HepG2 (cell line): ENCODE data around the gene CNGA2.

Source experiments
- CHD2 ChIP-seq: IDR thresholded peaks from 2 replicates; pipeline ENCODE4 v1.6.1; 2011; ENCODE audit warnings: low read depth, low read length, improper control_type of control experiment
- ESRRA ChIP-seq: sonication (generic); formaldehyde crosslinking; IDR thresholded peaks from 2 replicates; pipeline ENCODE4 v1.5.1; 2020; ENCODE audit warnings: mild to moderate bottlenecking, low read depth, missing genetic modification reagents
- GLMP ChIP-seq: sonication (generic); formaldehyde crosslinking; IDR thresholded peaks from 2 replicates; pipeline ENCODE4 v1.9.0; 2021; ENCODE audit warnings: missing genetic modification reagents, mild to moderate bottlenecking, borderline replicate concordance
- IRX3 ChIP-seq: sonication (generic); formaldehyde crosslinking; IDR thresholded peaks from 2 replicates; pipeline ENCODE4 v1.8.1; 2023; ENCODE audit warnings: mild to moderate bottlenecking, low read depth, missing genetic modification reagents, borderline replicate concordance
- MAFK ChIP-seq, 2 experiments: IDR thresholded peaks in 1 of 2; conservative IDR thresholded peaks in 1 of 2; 2 replicates each; pipeline ENCODE4 v1.6.1; 2011; ENCODE audit warnings: improper control_type of control experiment in 2 of 2, low read length in 2 of 2
- XRCC5 ChIP-seq: fragments of 200-400 bp; formaldehyde crosslinking; optimal IDR thresholded peaks from 2 replicates; pipeline ENCODE3; 2017; ENCODE audit warnings: mild to moderate bottlenecking, low read length
- ZFP90 ChIP-seq: sonication (generic); formaldehyde crosslinking; IDR thresholded peaks from 2 replicates; pipeline ENCODE4 v1.8.0; 2022; ENCODE audit warnings: missing genetic modification reagents, mild to moderate bottlenecking, inconsistent platforms, borderline replicate concordance
- TF ChIP-seq, protein P1 (sequence below): sonication (generic); formaldehyde crosslinking; IDR thresholded peaks from 2 replicates; pipeline ENCODE4 v1.4.0; 2020; ENCODE audit warnings: missing genetic modification reagents, mild to moderate bottlenecking, borderline replicate concordance

DNA sequence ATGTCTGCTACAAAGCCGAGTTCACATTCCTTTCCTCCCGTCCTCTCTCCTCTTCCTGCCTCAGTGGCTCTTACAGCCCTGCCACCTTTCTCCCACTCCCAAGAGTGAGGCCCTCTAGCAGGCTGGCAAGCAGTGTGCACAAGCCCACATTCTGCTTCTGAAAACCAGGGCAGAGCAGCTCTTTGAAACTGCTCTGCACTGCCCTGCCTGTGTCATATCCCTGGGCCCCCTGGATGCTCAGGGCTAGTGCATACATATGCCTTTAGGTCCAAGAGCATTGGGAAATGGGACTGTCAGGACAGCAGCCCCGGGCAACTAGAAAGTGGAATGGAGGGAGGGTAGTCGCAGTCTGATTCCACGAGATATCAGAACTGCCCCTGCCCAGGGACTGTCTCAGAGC, 42.4 kb downstream of the CNGA2 start:
- TF ChIP-seq MAFK (conservative IDR thresholded peaks at IDR 0.05 in 1 of 2, IDR thresholded peaks at IDR 0.05 in 1 of 2; ENCODE audit: low read length in 2 of 2) (no peak), ZFP90 (no peak), ESRRA (CRISPR knock-in tag) (no peak), IRX3 (no peak), XRCC5 (no peak), GLMP (no peak), CHD2 (no peak)
- TF ChIP-seq, protein P1, sequence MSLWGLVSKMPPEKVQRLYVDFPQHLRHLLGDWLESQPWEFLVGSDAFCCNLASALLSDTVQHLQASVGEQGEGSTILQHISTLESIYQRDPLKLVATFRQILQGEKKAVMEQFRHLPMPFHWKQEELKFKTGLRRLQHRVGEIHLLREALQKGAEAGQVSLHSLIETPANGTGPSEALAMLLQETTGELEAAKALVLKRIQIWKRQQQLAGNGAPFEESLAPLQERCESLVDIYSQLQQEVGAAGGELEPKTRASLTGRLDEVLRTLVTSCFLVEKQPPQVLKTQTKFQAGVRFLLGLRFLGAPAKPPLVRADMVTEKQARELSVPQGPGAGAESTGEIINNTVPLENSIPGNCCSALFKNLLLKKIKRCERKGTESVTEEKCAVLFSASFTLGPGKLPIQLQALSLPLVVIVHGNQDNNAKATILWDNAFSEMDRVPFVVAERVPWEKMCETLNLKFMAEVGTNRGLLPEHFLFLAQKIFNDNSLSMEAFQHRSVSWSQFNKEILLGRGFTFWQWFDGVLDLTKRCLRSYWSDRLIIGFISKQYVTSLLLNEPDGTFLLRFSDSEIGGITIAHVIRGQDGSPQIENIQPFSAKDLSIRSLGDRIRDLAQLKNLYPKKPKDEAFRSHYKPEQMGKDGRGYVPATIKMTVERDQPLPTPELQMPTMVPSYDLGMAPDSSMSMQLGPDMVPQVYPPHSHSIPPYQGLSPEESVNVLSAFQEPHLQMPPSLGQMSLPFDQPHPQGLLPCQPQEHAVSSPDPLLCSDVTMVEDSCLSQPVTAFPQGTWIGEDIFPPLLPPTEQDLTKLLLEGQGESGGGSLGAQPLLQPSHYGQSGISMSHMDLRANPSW (CRISPR knock-in tag): no peak
